GM19351 (cell line): ENCODE data around the gene CADM2.

ENCODE experiments used
- ATAC-seq: cut with Tn5 transposase; IDR thresholded peaks from one replicate; pipeline ENCODE4 v1.9.1; 2021; ENCODE audit warnings: mild to moderate bottlenecking, moderate library complexity; ENCODE audit not compliant: unreplicated experiment

CADM2 gene

DNA sequence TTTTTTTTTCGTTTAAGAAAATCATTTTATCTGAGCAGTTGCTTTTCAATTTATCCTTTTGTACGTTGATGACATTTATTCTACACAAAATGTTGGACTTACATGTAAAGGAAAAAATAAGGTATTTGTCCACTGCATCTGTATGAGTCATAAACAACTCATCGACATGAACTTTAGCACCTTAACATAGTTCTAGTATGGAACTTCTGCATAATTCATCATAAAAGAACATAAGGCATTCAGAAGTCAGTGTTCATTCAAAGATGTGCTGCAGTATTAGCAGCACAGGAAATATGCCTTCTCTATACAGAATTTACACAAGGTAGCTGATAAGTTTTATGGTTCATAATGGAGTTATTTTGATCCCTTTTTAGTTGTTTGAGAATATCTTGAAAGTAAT, 801.6 kb downstream of the CADM2 start:
- ATAC-seq: no peak

- no peak for ATAC-seq
Measured at GRCh38 chr3:85780806-85781205, 822.0 kb downstream of the CADM2 start.

GRCh38 chr3:85781806-85782205, 823.0 kb downstream of the CADM2 start:
- ATAC-seq: no peak

- no peak for ATAC-seq
Measured at GRCh38 chr3:85783291-85783690, 824.5 kb downstream of the CADM2 start.

GRCh38 chr3:85785766-85786165, 827.0 kb downstream of the CADM2 start:
- ATAC-seq: no peak

- ATAC-seq: no peak
Measured at GRCh38 chr3:85790445-85791030, 831.7 kb downstream of the CADM2 start.

DNA sequence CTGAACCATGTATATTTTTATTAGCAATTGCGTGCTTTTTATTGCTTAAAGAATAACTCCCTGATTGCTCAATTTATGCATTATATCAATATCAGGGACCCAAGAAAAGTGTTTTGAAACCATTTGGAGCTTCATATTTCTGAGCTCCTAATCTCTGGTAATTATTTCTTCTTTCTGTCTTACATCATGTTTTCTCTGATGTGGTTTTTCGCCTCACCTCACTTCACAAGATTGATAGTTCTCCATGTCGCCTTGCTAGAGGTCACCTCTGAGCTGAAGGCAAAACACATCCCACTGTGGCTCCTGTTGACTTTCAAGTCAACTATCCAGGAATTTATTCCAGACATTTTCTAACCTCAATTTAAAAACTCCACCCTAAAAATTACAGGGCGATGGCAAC, 837.4 kb downstream of the CADM2 start:
- ATAC-seq: no peak

GRCh38 chr3:85800676-85801075, 841.9 kb downstream of the CADM2 start:
- ATAC-seq: no peak

DNA sequence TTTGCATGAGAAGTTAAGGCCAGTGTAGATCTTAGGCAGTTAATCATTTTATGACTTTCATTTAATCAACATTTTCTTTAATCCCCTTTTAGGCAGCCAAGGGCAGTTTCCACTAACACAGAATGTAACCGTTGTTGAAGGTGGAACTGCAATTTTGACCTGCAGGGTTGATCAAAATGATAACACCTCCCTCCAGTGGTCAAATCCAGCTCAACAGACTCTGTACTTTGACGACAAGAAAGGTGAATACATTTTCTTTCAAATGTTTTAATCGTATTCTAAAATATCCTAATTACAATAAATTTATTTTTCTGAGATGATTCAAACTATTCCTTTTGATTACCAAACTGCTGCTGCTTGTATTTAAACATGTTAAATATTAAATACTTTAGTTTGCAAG, 843.2 kb downstream of the CADM2 start:
- ATAC-seq: no peak

GRCh38 chr3:85808755-85809154, 850.0 kb downstream of the CADM2 start:
- ATAC-seq: no peak

DNA sequence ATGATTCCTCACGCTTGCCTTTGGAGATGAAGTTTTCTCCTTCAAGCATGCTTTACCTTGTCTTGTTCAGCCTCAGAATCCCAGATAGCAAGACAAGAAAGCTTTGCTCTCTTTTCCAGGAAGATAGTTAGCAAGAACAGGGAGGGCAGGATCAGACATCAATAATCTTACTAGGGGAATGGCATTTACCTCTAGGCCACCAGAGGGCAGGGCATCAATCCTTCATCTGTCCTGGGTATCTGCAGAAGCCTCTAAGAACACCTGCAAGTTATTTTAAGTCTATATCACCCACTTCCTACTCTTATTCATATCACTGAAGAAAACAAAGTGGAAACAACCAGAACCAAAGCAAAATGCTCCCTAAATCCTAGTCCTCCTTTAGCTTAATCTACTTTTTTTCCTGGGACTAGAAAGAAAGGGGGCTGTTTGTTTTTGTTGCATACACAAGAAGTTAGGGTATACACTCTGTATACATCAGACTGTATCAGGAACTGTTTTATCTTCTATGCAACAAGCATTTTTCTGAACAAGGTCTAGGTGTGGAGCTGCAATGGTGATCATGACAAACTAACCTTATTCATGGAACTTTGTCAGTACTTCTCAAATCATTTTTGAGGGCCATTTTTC, 862.5 kb downstream of the CADM2 start:
- ATAC-seq: peak; percentile 70

DNA sequence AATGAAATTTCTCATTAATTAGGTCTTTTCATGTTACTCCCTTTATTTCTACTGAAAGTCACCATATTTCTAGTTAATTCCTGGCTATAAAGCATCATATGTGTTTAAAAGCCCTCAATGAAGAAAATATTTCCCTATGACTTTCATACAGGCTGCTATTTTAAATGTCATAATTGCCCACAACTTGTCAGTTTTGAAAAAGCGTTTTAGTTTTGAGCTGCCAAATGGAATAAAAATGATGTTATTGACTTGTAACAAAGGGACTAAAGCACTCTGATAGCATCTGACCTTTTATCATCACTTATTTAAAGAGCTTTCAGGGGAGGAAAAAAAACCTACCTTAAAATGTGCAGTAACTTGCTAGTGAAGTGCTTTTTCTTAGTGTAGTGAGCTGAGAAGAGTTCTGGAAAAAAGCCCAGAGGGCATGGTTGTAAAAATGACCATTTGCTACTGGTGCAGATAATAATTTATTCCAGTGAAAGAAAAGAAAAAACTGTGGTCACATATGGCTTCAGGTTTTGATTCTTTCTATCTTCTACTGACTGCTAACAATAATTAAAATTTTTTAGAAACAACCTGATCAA, 877.2 kb downstream of the CADM2 start:
- no peak for ATAC-seq

GRCh38 chr3:85837402-85837801, 878.6 kb downstream of the CADM2 start:
- no peak for ATAC-seq

DNA sequence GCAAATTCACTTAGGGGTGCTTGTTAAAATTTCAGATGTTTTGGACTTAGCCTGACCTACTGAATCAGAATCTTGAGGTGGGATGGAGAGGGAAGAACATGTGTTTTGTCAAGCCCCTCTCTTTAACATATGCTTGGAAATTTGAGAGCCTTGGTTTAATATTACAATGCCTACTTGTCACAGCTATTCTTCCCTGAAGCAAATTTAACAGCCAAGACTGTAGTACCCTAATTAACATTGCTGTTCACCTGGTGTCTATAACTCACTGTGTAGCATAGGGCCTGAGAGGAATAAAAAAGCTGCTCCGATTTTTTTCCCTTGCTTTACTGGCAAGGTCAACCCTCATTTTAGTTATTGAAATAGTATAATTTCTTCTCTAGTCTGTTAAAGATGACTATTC, 880.1 kb downstream of the CADM2 start:
- no peak for ATAC-seq

GRCh38 chr3:85842081-85842480, 883.3 kb downstream of the CADM2 start:
- no peak for ATAC-seq

- no peak for ATAC-seq
Measured at GRCh38 chr3:85846940-85847339, 888.2 kb downstream of the CADM2 start.

DNA sequence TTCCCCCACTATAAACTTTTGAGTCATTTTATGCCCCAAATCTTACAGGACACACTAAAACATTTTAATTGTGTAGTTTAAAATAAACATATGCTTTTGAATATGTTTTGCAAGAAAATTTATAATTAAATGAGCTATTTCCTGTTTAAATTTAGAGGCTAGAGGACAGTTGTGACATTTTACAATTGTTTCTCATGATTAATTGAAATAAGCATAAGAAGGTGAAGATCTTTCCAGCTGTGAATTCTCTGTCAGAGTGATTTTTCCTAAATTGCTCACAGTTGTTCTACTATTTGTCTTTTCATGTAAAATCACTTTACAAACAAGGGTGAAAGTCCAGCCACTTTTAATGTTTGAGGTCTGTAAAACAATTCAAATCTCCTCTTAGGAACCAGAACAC, 892.3 kb downstream of the CADM2 start:
- ATAC-seq: no peak

DNA sequence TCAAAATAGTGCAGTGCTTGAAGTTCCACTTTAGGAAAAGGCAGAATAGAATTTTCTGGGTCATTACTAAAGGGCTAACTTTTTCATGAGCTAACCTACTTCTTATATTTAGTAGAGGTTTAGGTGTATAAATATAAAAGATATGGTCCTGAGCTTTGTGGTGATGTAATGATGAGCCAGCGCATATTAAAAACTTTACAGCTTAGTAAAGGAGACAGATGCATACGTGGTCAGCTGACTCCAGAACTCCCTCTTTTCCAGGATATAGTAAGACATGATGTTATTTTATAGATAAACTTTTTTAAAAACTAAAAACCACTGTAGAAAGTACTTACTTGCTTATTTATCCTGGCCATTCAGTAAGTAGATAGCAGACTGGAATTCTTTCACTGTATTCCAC, 895.0 kb downstream of the CADM2 start:
- ATAC-seq: no peak

GRCh38 chr3:85862893-85863455, 904.2 kb downstream of the CADM2 start:
- no peak for ATAC-seq

- no peak for ATAC-seq
Measured at GRCh38 chr3:85864896-85865295, 906.1 kb downstream of the CADM2 start.

DNA sequence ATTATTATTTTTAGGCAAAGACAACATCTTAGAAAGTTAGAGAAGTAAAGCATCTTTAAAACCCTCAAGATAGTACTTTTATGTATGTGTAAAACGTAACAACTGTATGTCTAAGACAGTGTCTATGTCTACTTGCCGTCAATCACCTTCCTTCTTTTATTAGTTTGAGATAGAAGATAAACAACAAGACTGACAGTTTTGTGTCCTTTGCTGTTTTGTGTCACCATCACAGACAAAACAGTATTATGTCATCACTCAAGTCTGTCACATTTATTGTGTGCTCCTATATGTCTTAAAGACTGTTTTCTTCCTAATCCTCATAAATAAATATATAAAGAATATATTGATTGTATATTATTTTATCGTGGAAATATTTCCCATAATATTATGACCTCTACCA, 908.3 kb downstream of the CADM2 start:
- no peak for ATAC-seq

GRCh38 chr3:85875589-85875988, 916.8 kb downstream of the CADM2 start:
- ATAC-seq: no peak
